Measurements from ENCODE around the gene SH3BP2. TPM values are rescaled to one million over a fixed set of nuclear protein-coding genes. Genes with fewer than 3 reads are reported as not detected.

SH3BP2 gene
- 128 TPM for total RNA-seq
- 27.3 TPM for polyA plus RNA-seq (ENCODE audit: insufficient read depth, low read depth, low replicate concordance)
- long read RNA-seq, donor 1, partial matches to known transcripts: 0 of 4 reads
- long read RNA-seq, donor 1, other reads (novel, unspliced or antisense): 0 of 4 reads
- long read RNA-seq, donor 2, partial matches to known transcripts: 16 of 17 reads
- long read RNA-seq, donor 2, other reads (novel, unspliced or antisense): 0 of 17 reads
- long read RNA-seq, donor 3, partial matches to known transcripts: 7 of 10 reads
- long read RNA-seq, donor 3, other reads (novel, unspliced or antisense): 0 of 10 reads
- long read RNA-seq, donor 4, partial matches to known transcripts: 0 of 3 reads
- long read RNA-seq, donor 4, other reads (novel, unspliced or antisense): 0 of 3 reads
- long read RNA-seq, donor 5: 0 reads
- long read RNA-seq, donor 6: 0 reads
- long read RNA-seq, donor 7, partial matches to known transcripts: 12 of 41 reads
- long read RNA-seq, donor 7, other reads (novel, unspliced or antisense): 27 of 41 reads
- long read RNA-seq, donor 8, partial matches to known transcripts: 0 of 3 reads
- long read RNA-seq, donor 8, other reads (novel, unspliced or antisense): 0 of 3 reads
- long read RNA-seq, donor 9, partial matches to known transcripts: 0 of 1 reads
- long read RNA-seq, donor 9, other reads (novel, unspliced or antisense): 0 of 1 reads
- long read RNA-seq, donor 10, partial matches to known transcripts: 0 of 6 reads
- long read RNA-seq, donor 10, other reads (novel, unspliced or antisense): 0 of 6 reads

- peak within 1 kb of the TSS in 2 of 3 donors; percentile 6 to 84 for H3K9ac ChIP-seq (ENCODE audit: low read length in 3 of 3)
Measured at GRCh38 chr4:2792711-2793585, at the start of gene SH3BP2. Gene SH3BP2, plus strand, starts transcription at chr4:2793085. Its CDS starts 27,533 bp downstream, at chr4:2820618.

GRCh38 chr4:2743518-2744445 lies 49.1 kb upstream of the SH3BP2 start:
- peaks cover 0 to 47% (median 24%) of the 10 kb centered on the region in 3 donors for H3K36me3 ChIP-seq (ENCODE audit: control insufficient read depth in 2 of 3, insufficient read depth in 3 of 3, low read length in 3 of 3)
- DNase-seq (peak in 1 of 5 donors; percentile 64), FAIRE-seq (no peak)
- H3K4me1 ChIP-seq (ENCODE audit: control insufficient read depth in 2 of 3, insufficient read depth in 2 of 3, low read depth in 1 of 3, low read length in 3 of 3): peaks cover 0 to 9% (median 0%) of the 10 kb centered on the region in 3 donors
- no peak overlapping the region for H3K27ac ChIP-seq (ENCODE audit: low read depth in 2 of 2, low read length in 2 of 2)
- TF ChIP-seq CTCF (IDR thresholded peaks at IDR 0.05; ENCODE audit: borderline replicate concordance, extremely low read depth, insufficient read depth): no peak
- intact Hi-C loops (cut with DNase I): no loop called here
- H3K9me3 ChIP-seq (ENCODE audit: control insufficient read depth in 2 of 3, insufficient read depth in 1 of 3, low read length in 3 of 3): no peaks in the 10 kb centered on the region
- no peaks in the 10 kb centered on the region for H3K27me3 ChIP-seq (ENCODE audit: control insufficient read depth, insufficient read depth, low read length)
- no peak overlapping the region for H3K4me3 ChIP-seq (ENCODE audit: low read length in 3 of 3)
- no peak overlapping the region for H3K9ac ChIP-seq (ENCODE audit: low read length in 3 of 3)

More at GRCh38 chr4:2792711-2793585, at the start of gene SH3BP2:
- no peaks in the 10 kb centered on the region for H3K27me3 ChIP-seq (ENCODE audit: control insufficient read depth, insufficient read depth, low read length)
- DNase-seq (peak; percentile 72 to 95 (median 89)), FAIRE-seq (no peak)
- peak within 1 kb of the TSS; percentile 78 to 93 for H3K27ac ChIP-seq (ENCODE audit: low read depth in 2 of 2, low read length in 2 of 2)
- H3K4me1 ChIP-seq (ENCODE audit: control insufficient read depth in 2 of 3, insufficient read depth in 2 of 3, low read depth in 1 of 3, low read length in 3 of 3): peaks cover 0 to 58% (median 49%) of the 10 kb centered on the region in 3 donors
- intact Hi-C loops (cut with DNase I): no loop called here
- no peaks in the 10 kb centered on the region for H3K36me3 ChIP-seq (ENCODE audit: control insufficient read depth in 2 of 3, insufficient read depth in 3 of 3, low read length in 3 of 3)
- no peaks in the 10 kb centered on the region for H3K9me3 ChIP-seq (ENCODE audit: control insufficient read depth in 2 of 3, insufficient read depth in 1 of 3, low read length in 3 of 3)
- TF ChIP-seq CTCF (IDR thresholded peaks at IDR 0.05; ENCODE audit: borderline replicate concordance, extremely low read depth, insufficient read depth): no peak
- peak within 1 kb of the TSS; percentile 35 to 78 (median 61) for H3K4me3 ChIP-seq (ENCODE audit: low read length in 3 of 3)

Measured in kidney (tissue), 22 donors.